ENCODE measurements around the gene RSL24D1. TPM values are rescaled to one million over a fixed set of nuclear protein-coding genes. Genes with fewer than 3 reads are reported as not detected.

Gene RSL24D1
- total and polyA plus RNA-seq, 9 of the 15 experiments (the other 6 are each of a cell fraction or from before 2014, with no cell fraction given), result 133 to 324 (median 223) TPM

GRCh38 chr15:55237219-55238130, 40.7 kb upstream of the RSL24D1 start (continued):
- TF ChIP-seq, protein P1, sequence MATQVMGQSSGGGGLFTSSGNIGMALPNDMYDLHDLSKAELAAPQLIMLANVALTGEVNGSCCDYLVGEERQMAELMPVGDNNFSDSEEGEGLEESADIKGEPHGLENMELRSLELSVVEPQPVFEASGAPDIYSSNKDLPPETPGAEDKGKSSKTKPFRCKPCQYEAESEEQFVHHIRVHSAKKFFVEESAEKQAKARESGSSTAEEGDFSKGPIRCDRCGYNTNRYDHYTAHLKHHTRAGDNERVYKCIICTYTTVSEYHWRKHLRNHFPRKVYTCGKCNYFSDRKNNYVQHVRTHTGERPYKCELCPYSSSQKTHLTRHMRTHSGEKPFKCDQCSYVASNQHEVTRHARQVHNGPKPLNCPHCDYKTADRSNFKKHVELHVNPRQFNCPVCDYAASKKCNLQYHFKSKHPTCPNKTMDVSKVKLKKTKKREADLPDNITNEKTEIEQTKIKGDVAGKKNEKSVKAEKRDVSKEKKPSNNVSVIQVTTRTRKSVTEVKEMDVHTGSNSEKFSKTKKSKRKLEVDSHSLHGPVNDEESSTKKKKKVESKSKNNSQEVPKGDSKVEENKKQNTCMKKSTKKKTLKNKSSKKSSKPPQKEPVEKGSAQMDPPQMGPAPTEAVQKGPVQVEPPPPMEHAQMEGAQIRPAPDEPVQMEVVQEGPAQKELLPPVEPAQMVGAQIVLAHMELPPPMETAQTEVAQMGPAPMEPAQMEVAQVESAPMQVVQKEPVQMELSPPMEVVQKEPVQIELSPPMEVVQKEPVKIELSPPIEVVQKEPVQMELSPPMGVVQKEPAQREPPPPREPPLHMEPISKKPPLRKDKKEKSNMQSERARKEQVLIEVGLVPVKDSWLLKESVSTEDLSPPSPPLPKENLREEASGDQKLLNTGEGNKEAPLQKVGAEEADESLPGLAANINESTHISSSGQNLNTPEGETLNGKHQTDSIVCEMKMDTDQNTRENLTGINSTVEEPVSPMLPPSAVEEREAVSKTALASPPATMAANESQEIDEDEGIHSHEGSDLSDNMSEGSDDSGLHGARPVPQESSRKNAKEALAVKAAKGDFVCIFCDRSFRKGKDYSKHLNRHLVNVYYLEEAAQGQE (IDR thresholded peaks at IDR 0.05; ENCODE audit: borderline replicate concordance), result 0 out of 2 replicates have a peak, but pooled peaks have one; percentile 8
- TF ChIP-seq, protein P1 (CRISPR knock-in tag; IDR thresholded peaks at IDR 0.05; ENCODE audit: low read depth), result no peak
- peak; percentile 95 for TF ChIP-seq FOSL1 (tag; conservative IDR thresholded peaks at IDR 0.05)
- no peak for TF ChIP-seq FOXP1 (CRISPR knock-in tag; IDR thresholded peaks at IDR 0.05)
- TF ChIP-seq TCF3 (CRISPR knock-in tag; IDR thresholded peaks at IDR 0.05), result peak; percentile 95
- no peak for TF ChIP-seq BCL6 (CRISPR knock-in tag; IDR thresholded peaks at IDR 0.05)
- TF ChIP-seq CTBP1 (IDR thresholded peaks at IDR 0.05; ENCODE audit: borderline replicate concordance), result peak; percentile 55; the same call in 1 of the 2 replicates
- TF ChIP-seq MBD2 (IDR thresholded peaks at IDR 0.05; ENCODE audit: borderline replicate concordance, low read depth), result peak; percentile 54; the same call in 1 of the 2 replicates
- TF ChIP-seq, protein P2, sequence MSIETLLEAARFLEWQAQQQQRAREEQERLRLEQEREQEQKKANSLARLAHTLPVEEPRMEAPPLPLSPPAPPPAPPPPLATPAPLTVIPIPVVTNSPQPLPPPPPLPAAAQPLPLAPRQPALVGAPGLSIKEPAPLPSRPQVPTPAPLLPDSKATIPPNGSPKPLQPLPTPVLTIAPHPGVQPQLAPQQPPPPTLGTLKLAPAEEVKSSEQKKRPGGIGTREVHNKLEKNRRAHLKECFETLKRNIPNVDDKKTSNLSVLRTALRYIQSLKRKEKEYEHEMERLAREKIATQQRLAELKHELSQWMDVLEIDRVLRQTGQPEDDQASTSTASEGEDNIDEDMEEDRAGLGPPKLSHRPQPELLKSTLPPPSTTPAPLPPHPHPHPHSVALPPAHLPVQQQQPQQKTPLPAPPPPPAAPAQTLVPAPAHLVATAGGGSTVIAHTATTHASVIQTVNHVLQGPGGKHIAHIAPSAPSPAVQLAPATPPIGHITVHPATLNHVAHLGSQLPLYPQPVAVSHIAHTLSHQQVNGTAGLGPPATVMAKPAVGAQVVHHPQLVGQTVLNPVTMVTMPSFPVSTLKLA (conservative IDR thresholded peaks at IDR 0.05), result 0 out of 4 replicates have a peak, but pooled peaks of 1 of the 2 experiments have one; percentile 33
- TF ChIP-seq MAFG (tag; conservative IDR thresholded peaks at IDR 0.05), result peak; percentile 58
- no peak for TF ChIP-seq ZNF354B (CRISPR knock-in tag; IDR thresholded peaks at IDR 0.05)
- TF ChIP-seq RNF2 (IDR thresholded peaks at IDR 0.05), result peak; percentile 88
- TF ChIP-seq SMARCE1 (IDR thresholded peaks at IDR 0.05), result peak; percentile 93
- TF ChIP-seq ARID1B (IDR thresholded peaks at IDR 0.05), result peak; percentile 97
- no peak for TF ChIP-seq ATF1 (CRISPR knock-in tag; IDR thresholded peaks at IDR 0.05)
- TF ChIP-seq ATF1 (tag; IDR thresholded peaks at IDR 0.05), result peak; percentile 72
- TF ChIP-seq C11orf30 (IDR thresholded peaks at IDR 0.05; ENCODE audit: low read depth), result peak; percentile 77
- TF ChIP-seq HMBOX1 (IDR thresholded peaks at IDR 0.05), result peak; percentile 38; the same call in 1 of the 2 replicates
- peak; percentile 91 for TF ChIP-seq NFRKB (IDR thresholded peaks at IDR 0.05; ENCODE audit: low read depth)

Data from K562 (cell line).